Neuronal stem cell (in vitro differentiated cells): ENCODE results near the gene CPA4.

Experiments used
- DNase-seq: peaks from one replicate; pipeline ENCODE4 v3.0.0-alpha.2; 2013; ENCODE audit warnings: low spot score
- H2AFZ ChIP-seq: one replicate; pipeline ENCODE4 v1.6.1; 2013; ENCODE audit warnings: mild to moderate bottlenecking, low read length, inconsistent platforms
- H2AK5ac ChIP-seq: 2 replicates; pipeline ENCODE4 v1.6.1; 2013; ENCODE audit warnings: low read depth, mild to moderate bottlenecking, inconsistent platforms, low read length, moderate library complexity, mixed read lengths
- H2BK120ac ChIP-seq: 2 replicates; pipeline ENCODE4 v1.6.1; 2013; ENCODE audit warnings: low read depth, mild to moderate bottlenecking, inconsistent platforms, low read length, moderate library complexity, mixed read lengths
- H2BK12ac ChIP-seq: one replicate; pipeline ENCODE4 v1.6.1; 2013; ENCODE audit warnings: low read length, inconsistent platforms
- H2BK15ac ChIP-seq: 2 replicates; pipeline ENCODE4 v1.6.1; 2013; ENCODE audit warnings: mild to moderate bottlenecking, low read length, inconsistent platforms, mixed read lengths
- H2BK5ac ChIP-seq: one replicate; pipeline ENCODE4 v1.6.1; 2013; ENCODE audit warnings: inconsistent platforms, mild to moderate bottlenecking, low read length, moderate library complexity
- H3K14ac ChIP-seq: one replicate; pipeline ENCODE4 v1.6.1; 2013; ENCODE audit warnings: low read length, inconsistent platforms
- H3K18ac ChIP-seq: 2 replicates; pipeline ENCODE4 v1.6.1; 2013; ENCODE audit warnings: low read length, inconsistent platforms
- H3K23ac ChIP-seq: 2 replicates; pipeline ENCODE4 v1.6.1; 2013; ENCODE audit warnings: low read depth, mild to moderate bottlenecking, mixed read lengths, low read length, inconsistent platforms; ENCODE audit not compliant: poor library complexity
- H3K27ac ChIP-seq: replicated peaks from 3 replicates; pipeline ENCODE4 v1.5.1; 2013; ENCODE audit warnings: low read length, inconsistent platforms
- H3K27me3 ChIP-seq, 3 experiments: 2 replicates each; pipeline ENCODE4 v1.6.1; 2013; ENCODE audit warnings: low read length in 3 of 3, mild to moderate bottlenecking in 2 of 3, inconsistent platforms in 1 of 3, low read depth in 1 of 3, mixed read lengths in 1 of 3, moderate library complexity in 1 of 3; ENCODE audit not compliant: control insufficient read depth in 3 of 3, insufficient read depth in 3 of 3
- H3K36me3 ChIP-seq, 2 donors: replicated peaks in 1 of 2; 2 replicates each; pipeline ENCODE4 v1.6.1; 2013; ENCODE audit warnings: low read length in 2 of 2; ENCODE audit not compliant: control insufficient read depth in 2 of 2, insufficient read depth in 2 of 2
- H3K4ac ChIP-seq: 2 replicates; pipeline ENCODE4 v1.6.1; 2013; ENCODE audit warnings: inconsistent platforms, mild to moderate bottlenecking, low read length, moderate library complexity
- H3K4me1 ChIP-seq, 2 donors: 1 replicate in 1 of 2; 2 replicates in 1 of 2; pipeline ENCODE4 v1.6.1; 2013; ENCODE audit warnings: low read length in 2 of 2, low read depth in 1 of 2; ENCODE audit not compliant: control insufficient read depth in 2 of 2, insufficient read depth in 1 of 2
- H3K4me2 ChIP-seq: one replicate; pipeline ENCODE4 v1.6.1; 2013; ENCODE audit warnings: mild to moderate bottlenecking, low read length, inconsistent platforms; ENCODE audit not compliant: insufficient read depth, poor library complexity, severe bottlenecking
- H3K4me3 ChIP-seq, 2 donors: 2 replicates each; pipeline ENCODE4 v1.5.1; 2013; ENCODE audit warnings: low read length in 2 of 2, mild to moderate bottlenecking in 2 of 2, inconsistent platforms in 1 of 2, moderate library complexity in 1 of 2
- H3K79me1 ChIP-seq: one replicate; pipeline ENCODE4 v1.6.1; 2013; ENCODE audit warnings: low read depth, mild to moderate bottlenecking, inconsistent platforms, low read length, moderate library complexity
- H3K9ac ChIP-seq: one replicate; pipeline ENCODE4 v1.6.1; 2013; ENCODE audit warnings: mild to moderate bottlenecking, low read depth, low read length, inconsistent platforms; ENCODE audit not compliant: poor library complexity
- H3K9me3 ChIP-seq, 2 donors: replicated peaks in 1 of 2; 2 replicates each; pipeline versions ENCODE3 to v1.6.1; 2013; ENCODE audit warnings: low read length in 2 of 2, mild to moderate bottlenecking in 2 of 2, inconsistent platforms in 1 of 2, low read depth in 1 of 2, mixed read lengths in 1 of 2, moderate library complexity in 1 of 2; ENCODE audit not compliant: control insufficient read depth in 2 of 2, insufficient read depth in 1 of 2
- H4K8ac ChIP-seq: one replicate; pipeline ENCODE4 v1.6.1; 2013; ENCODE audit warnings: low read depth, mild to moderate bottlenecking, inconsistent platforms, low read length, moderate library complexity
- H4K91ac ChIP-seq: one replicate; pipeline ENCODE4 v1.6.1; 2013; ENCODE audit warnings: low read length, low read depth, mild to moderate bottlenecking, inconsistent platforms; ENCODE audit not compliant: poor library complexity
- WGBS, 2 donors: extraction: QIAGEN DNeasy Blood & Tissue Kit; methylation state at CpG; one replicate each; pipeline ENCODE4 v1.1.7; 2013; ENCODE audit warnings: missing lambda C conversion rate in 2 of 2, mixed read lengths in 1 of 2; ENCODE audit not compliant: insufficient read length in 2 of 2, insufficient replicate concordance in 1 of 2; ENCODE audit errors: extremely low coverage in 2 of 2; 5-methylcytosine and 5-hydroxymethylcytosine counted together

CPA4 gene

DNA sequence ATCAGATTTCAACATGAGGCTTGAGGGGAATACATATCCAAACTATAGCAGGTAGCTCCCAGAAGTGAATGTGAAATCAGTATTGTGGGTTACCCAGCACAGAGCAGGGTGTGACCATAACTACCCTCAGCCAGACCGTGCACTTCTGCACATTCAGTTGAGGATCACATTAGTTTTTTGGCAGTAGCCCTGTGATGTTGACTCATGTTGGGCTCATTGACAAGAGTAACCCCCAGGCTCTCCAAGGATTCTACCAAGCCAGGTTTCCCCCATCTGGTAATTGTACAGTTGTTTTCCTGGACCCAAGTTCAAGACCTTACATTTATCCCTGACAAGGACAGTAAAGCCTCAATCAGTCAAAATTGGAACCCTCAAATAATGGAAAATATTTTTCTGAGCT, 11.7 kb upstream of the CPA4 start:
- H3K9me3 ChIP-seq: peaks cover 0 to 6% of the 10 kb centered on the region in 2 donors
- no peak overlapping the region for H3K4ac ChIP-seq
- no peak overlapping the region for H4K8ac ChIP-seq
- H2AFZ ChIP-seq: no peak overlapping the region
- H3K23ac ChIP-seq: no peak overlapping the region
- H3K27me3 ChIP-seq: no peaks in the 10 kb centered on the region
- H3K18ac ChIP-seq: no peak overlapping the region
- no peak overlapping the region for H2AK5ac ChIP-seq
- H2BK12ac ChIP-seq: no peak overlapping the region
- no peak overlapping the region for H2BK15ac ChIP-seq
- no peak overlapping the region for H3K27ac ChIP-seq
- H4K91ac ChIP-seq: no peak overlapping the region
- H3K9ac ChIP-seq: no peak overlapping the region
- no peaks in the 10 kb centered on the region for H3K79me1 ChIP-seq
- no peak overlapping the region for H3K14ac ChIP-seq
- H2BK5ac ChIP-seq: no peak overlapping the region
- no peak overlapping the region for H3K4me3 ChIP-seq
- no CpG with 5 or more reads among the region's 1 CpG for WGBS, 2 donors
- H2BK120ac ChIP-seq: no peak overlapping the region
- H3K4me1 ChIP-seq: no peaks in the 10 kb centered on the region
- no peaks in the 10 kb centered on the region for H3K36me3 ChIP-seq
- no peak for DNase-seq
- H3K4me2 ChIP-seq: no peak overlapping the region

DNA sequence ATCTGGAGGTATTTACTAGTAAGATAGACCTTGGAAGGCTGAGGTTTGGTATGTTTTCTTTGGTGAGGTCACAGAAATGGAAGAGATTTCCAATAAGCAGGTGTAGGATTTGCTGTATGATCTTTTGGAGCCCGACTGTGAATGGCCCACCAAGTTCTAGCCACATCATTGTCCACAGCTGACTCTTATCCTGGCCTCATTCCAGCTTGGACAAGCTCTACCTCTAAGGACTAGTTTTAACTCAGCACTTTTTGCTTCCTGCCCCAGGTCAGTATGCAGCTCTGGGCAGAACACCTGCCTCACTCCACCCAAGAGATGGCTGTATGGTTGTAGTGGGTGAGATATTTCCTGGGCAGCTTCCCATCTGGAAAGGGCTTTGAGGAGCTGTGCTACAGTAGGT, 6.1 kb upstream of the CPA4 start:
- no peak overlapping the region for H3K9ac ChIP-seq
- WGBS, 2 donors: no CpG with 5 or more reads among the region's 1 CpG
- no peaks in the 10 kb centered on the region for H3K4me1 ChIP-seq
- DNase-seq: no peak
- H3K4me2 ChIP-seq: no peak overlapping the region
- H3K27ac ChIP-seq: no peak overlapping the region
- no peak overlapping the region for H2BK12ac ChIP-seq
- no peak overlapping the region for H2BK120ac ChIP-seq
- H3K27me3 ChIP-seq: no peaks in the 10 kb centered on the region
- H3K36me3 ChIP-seq: no peaks in the 10 kb centered on the region
- H4K91ac ChIP-seq: no peak overlapping the region
- no peak overlapping the region for H2AK5ac ChIP-seq
- no peak overlapping the region for H4K8ac ChIP-seq
- H3K14ac ChIP-seq: no peak overlapping the region
- H2BK15ac ChIP-seq: no peak overlapping the region
- no peak overlapping the region for H3K18ac ChIP-seq
- no peak overlapping the region for H3K4ac ChIP-seq
- no peak overlapping the region for H2AFZ ChIP-seq
- no peak overlapping the region for H2BK5ac ChIP-seq
- no peaks in the 10 kb centered on the region for H3K9me3 ChIP-seq
- no peak overlapping the region for H3K4me3 ChIP-seq
- no peaks in the 10 kb centered on the region for H3K79me1 ChIP-seq
- no peak overlapping the region for H3K23ac ChIP-seq

DNA sequence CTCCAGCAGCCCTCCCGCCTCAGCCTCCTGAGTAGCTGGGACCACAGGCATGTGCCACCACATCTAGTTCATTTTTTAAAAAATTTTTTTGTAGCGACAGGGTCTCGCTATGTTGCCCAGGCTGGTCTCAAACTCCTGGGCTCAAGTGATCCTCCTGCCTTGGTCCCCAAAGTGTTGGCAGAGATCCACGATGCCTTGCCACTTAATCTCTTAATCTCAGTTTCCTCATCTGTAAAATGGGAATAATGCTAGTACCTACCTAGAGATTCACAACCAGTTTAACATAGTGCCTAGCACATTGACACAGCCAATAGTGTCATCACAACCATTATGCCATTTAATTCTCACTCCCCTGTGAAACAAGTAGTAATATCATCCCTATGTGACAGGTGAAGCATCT, 4.8 kb upstream of the CPA4 start:
- Histone ChIP-seq H2BK15ac (no peak overlapping the region), H2BK5ac (no peak overlapping the region), H3K4me1 (no peaks in the 10 kb centered on the region), H3K4ac (no peak overlapping the region), H3K27ac (no peak overlapping the region), H2AK5ac (no peak overlapping the region), H3K4me3 (no peak overlapping the region), H3K9ac (no peak overlapping the region), H3K79me1 (no peaks in the 10 kb centered on the region), H2BK120ac (no peak overlapping the region), H2AFZ (no peak overlapping the region), H3K9me3 (no peaks in the 10 kb centered on the region), H4K8ac (no peak overlapping the region), H3K14ac (no peak overlapping the region), H3K36me3 (no peaks in the 10 kb centered on the region), H3K18ac (no peak overlapping the region), H3K27me3 (no peaks in the 10 kb centered on the region), H3K23ac (no peak overlapping the region), H2BK12ac (no peak overlapping the region), H3K4me2 (no peak overlapping the region), H4K91ac (no peak overlapping the region)
- no peak for DNase-seq
- no CpG with 5 or more reads among the region's 4 CpGs for WGBS, 2 donors

DNA sequence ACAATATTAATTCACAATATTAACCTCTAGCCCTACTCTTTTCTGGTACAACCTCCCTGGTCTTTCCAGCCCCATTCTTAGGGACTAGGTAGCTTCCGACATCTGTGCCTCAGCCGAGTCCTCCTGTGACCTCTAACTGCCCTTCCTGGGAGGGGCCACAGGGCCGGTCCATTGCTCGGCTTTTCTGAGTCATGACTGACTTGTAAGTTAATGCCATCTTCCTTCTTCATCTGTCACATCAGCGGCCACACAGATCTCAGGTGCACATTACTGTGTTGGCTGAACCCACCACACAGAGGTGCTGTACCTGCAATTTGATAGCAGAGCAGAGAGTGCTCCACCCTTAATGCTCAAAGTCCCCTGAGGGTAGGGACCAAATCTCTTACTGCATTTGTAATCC, 4.1 kb upstream of the CPA4 start:
- Histone ChIP-seq H2BK15ac (no peak overlapping the region), H4K8ac (no peak overlapping the region), H3K27me3 (no peaks in the 10 kb centered on the region), H2BK120ac (no peak overlapping the region), H3K9me3 (no peaks in the 10 kb centered on the region), H3K4me2 (no peak overlapping the region), H3K4me3 (no peak overlapping the region), H2AFZ (no peak overlapping the region), H2AK5ac (no peak overlapping the region), H3K79me1 (no peaks in the 10 kb centered on the region), H3K23ac (no peak overlapping the region), H3K9ac (no peak overlapping the region), H2BK5ac (no peak overlapping the region), H3K4ac (no peak overlapping the region), H3K18ac (no peak overlapping the region), H3K27ac (no peak overlapping the region), H3K14ac (no peak overlapping the region), H2BK12ac (no peak overlapping the region), H3K36me3 (no peaks in the 10 kb centered on the region), H4K91ac (no peak overlapping the region), H3K4me1 (no peaks in the 10 kb centered on the region)
- no peak for DNase-seq
- no CpG with 5 or more reads among the region's 5 CpGs for WGBS, 2 donors
